ENCODE results near the gene FANCG.
A peak's percentile ranks its signal among the peaks of the same experiment; 100 is the strongest.

FANCG gene

DNA sequence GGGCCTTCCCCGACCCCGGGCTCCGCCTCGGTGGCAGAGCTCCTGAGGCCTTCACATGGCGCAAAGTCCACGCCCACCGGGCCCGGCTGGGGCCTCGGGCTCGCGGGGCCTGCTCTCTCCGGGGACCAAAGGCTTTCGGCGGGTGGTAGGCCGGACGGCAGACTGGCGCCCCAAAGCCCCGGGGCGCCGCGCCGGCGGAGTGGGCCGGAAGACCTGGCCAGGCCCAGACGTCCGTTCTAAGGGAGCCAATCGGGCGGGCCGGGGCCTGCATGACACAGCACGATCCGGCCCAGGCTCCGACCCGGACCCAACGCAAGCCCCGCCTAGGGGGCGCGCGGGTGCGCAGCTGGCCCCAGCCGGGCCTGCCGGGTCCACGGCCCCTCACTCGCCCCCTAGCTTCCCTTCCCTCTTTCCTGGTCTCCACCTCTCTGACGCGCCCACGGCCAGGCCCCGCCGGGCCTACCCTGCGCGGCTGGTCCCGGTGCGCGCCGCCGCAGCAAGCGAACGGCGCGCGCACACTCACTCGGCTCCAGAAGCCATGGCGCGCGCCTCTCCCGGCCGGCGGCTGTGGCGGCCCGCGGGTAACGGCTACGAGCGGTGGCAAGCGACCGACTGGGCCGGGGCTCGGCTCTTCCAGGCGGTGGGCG, 7.8 kb downstream of the FANCG start:
- no peaks in the 10 kb centered on the region for H3K27me3 ChIP-seq (ENCODE audit: control insufficient read depth, insufficient read depth, low read length)
- H3K4me3 ChIP-seq (ENCODE audit: low read depth, low read length) = peak overlapping the region; percentile 96
- H3K4me1 ChIP-seq (ENCODE audit: control insufficient read depth, insufficient read depth, low read length) = peaks cover 7% of the 10 kb centered on the region
- peak overlapping the region; percentile 95 for H3K9ac ChIP-seq (ENCODE audit: low read depth, low read length)
- H3K9me3 ChIP-seq (ENCODE audit: control insufficient read depth, insufficient read depth, low read length) = no peaks in the 10 kb centered on the region
- peaks cover 38% of the 10 kb centered on the region for H3K36me3 ChIP-seq (ENCODE audit: control insufficient read depth, insufficient read depth, low read length)

DNA sequence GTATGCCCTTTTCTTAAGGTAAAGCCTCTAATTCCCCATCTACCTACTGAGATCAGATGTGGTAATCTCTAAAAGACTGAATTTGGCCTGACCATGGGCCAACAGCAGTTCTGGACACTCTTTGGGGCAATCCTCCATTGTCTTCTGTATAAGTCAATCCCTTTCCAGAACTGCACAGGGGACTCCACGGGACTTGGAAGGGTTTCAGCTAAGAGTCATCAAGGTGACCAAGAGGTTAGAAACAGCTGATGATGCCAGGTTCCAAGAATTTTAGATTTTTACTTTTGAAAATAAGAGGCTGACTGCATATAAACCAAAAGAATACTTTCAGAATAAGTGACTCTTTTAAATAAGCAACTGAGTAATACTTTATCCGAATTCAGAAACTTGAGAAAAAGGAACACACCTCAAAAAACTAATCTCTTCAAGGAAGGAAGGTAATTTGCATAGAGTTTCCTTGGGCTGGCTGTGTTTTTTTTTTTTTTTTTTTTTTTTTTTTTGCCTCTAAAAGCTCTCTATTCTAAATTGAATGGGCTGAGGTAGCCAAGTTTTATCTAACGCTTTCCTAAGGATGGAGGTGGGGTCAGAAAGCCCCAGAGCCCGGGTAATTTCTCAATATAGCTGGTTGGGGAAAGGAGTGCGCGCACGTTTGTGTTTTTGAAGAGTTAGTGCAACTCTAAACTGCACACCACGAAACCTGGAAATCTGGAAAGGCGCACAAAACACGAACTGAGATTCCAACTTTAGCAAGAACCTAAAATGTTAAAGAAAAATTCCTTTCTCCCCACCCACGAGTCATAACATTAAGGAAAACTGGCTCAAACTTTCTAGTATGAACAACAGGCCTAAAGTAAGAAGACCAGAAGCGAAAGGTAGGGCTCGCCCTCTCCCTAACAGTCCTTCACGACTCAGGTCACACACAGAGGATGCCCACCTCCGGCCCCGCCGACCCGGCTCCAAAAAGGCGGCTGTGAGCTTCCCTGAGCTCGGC, 8.6 kb downstream of the FANCG start:
- peak overlapping the region; percentile 96 for H3K4me3 ChIP-seq (ENCODE audit: low read depth, low read length)
- H3K27me3 ChIP-seq (ENCODE audit: control insufficient read depth, insufficient read depth, low read length) = no peaks in the 10 kb centered on the region
- H3K36me3 ChIP-seq (ENCODE audit: control insufficient read depth, insufficient read depth, low read length) = peaks cover 37% of the 10 kb centered on the region
- peaks cover 7% of the 10 kb centered on the region for H3K4me1 ChIP-seq (ENCODE audit: control insufficient read depth, insufficient read depth, low read length)
- H3K9me3 ChIP-seq (ENCODE audit: control insufficient read depth, insufficient read depth, low read length) = no peaks in the 10 kb centered on the region
- peak overlapping the region; percentile 95 for H3K9ac ChIP-seq (ENCODE audit: low read depth, low read length)

DNA sequence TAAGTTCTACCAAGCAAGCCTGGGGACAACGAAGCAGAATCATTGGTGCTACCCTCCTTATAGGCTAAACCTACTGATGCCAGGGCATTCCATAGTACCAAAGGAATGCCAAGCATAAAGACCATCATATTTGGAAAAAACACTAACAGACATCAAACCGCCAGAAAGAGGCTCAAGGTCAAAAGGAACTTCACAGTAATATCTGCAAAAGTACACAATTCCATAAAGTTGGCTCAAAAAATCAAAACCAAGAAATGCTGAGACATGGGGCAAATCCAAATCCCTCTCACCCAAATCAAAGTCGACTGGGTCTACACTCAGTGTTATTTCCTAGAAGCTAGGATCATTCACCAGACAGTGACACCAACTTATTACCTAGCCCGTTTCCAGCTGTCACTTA, 10.7 kb downstream of the FANCG start:
- H3K36me3 ChIP-seq (ENCODE audit: control insufficient read depth, insufficient read depth, low read length) = peaks cover 40% of the 10 kb centered on the region
- peaks cover 7% of the 10 kb centered on the region for H3K4me1 ChIP-seq (ENCODE audit: control insufficient read depth, insufficient read depth, low read length)
- no peaks in the 10 kb centered on the region for H3K27me3 ChIP-seq (ENCODE audit: control insufficient read depth, insufficient read depth, low read length)
- no peak overlapping the region for H3K9ac ChIP-seq (ENCODE audit: low read depth, low read length)
- no peaks in the 10 kb centered on the region for H3K9me3 ChIP-seq (ENCODE audit: control insufficient read depth, insufficient read depth, low read length)
- H3K4me3 ChIP-seq (ENCODE audit: low read depth, low read length) = no peak overlapping the region

DNA sequence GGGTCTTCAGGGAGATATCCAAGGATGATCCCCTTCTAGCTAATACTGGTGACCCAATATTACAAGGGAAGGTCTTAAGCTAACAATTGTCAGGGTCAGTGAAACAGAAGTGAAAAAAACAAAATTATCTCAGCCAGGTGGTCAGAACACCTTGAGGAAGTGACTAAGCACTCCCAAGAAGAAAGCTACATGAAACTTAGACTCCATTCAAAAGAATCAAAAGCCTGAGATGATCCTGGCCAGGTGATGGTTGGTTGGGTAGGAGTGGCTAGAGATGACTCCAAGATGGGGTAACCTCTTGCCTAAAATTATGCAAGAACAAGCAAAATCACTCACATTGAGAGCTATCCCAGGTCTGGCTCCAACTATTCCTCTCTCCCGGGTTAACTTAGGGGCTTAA, 12.7 kb downstream of the FANCG start:
- Histone ChIP-seq H3K4me1 (ENCODE audit: control insufficient read depth, insufficient read depth, low read length) (peaks cover 4% of the 10 kb centered on the region), H3K4me3 (ENCODE audit: low read depth, low read length) (no peak overlapping the region), H3K9ac (ENCODE audit: low read depth, low read length) (no peak overlapping the region), H3K9me3 (ENCODE audit: control insufficient read depth, insufficient read depth, low read length) (no peaks in the 10 kb centered on the region), H3K36me3 (ENCODE audit: control insufficient read depth, insufficient read depth, low read length) (peaks cover 57% of the 10 kb centered on the region), H3K27me3 (ENCODE audit: control insufficient read depth, insufficient read depth, low read length) (no peaks in the 10 kb centered on the region)

DNA sequence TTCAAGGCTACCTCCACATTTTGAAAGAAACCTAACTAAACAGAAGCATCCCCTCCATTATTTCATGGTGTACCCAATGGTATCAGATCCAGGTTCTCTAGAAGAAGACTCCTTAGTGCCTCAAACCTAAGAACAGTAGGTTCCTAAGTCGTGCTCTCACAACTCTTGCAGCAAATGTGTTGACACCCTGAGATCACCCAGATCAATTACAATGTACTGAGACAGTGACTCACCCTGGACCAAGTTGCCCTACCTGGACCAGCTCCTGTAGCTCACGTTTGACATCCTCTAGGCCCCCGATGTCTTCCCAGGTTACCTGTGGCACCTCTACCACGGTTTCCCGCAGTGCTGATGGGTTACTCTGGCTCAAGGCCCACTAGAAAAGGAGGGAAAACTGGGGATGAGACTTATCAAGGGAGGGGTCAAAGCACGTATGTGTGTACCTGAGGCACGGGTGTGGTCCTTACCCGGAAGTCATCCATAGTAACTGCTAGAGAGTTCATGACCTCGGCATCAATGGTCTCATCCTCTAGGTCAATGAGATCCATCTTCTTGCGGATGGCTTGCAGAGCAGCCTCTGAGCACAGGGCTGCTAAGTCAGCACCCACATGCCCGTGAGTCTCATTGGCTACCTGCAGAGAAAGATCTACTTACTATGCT, 19.1 kb downstream of the FANCG start:
- no peaks in the 10 kb centered on the region for H3K9me3 ChIP-seq (ENCODE audit: control insufficient read depth, insufficient read depth, low read length)
- H3K27me3 ChIP-seq (ENCODE audit: control insufficient read depth, insufficient read depth, low read length) = no peaks in the 10 kb centered on the region
- H3K4me3 ChIP-seq (ENCODE audit: low read depth, low read length) = no peak overlapping the region
- H3K36me3 ChIP-seq (ENCODE audit: control insufficient read depth, insufficient read depth, low read length) = peaks cover 96% of the 10 kb centered on the region
- no peaks in the 10 kb centered on the region for H3K4me1 ChIP-seq (ENCODE audit: control insufficient read depth, insufficient read depth, low read length)
- H3K9ac ChIP-seq (ENCODE audit: low read depth, low read length) = no peak overlapping the region

DNA sequence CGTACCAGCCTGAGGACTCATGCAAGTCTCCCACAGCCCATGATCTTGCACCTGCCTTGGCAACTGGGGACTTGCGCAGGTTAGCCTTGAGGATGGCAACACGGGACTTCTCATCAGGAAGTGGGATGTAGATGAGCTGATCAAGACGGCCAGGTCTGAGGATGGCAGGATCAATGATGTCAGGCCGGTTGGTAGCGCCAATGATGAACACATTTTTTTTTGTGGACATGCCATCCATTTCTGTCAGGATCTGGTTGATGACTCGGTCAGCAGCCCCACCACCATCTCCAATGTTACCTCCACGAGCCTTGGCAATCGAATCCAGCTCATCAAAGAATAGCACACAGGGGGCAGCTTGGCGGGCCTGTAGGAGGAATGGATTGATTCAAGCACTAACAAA, 20.3 kb downstream of the FANCG start:
- H3K9ac ChIP-seq (ENCODE audit: low read depth, low read length) = no peak overlapping the region
- H3K4me3 ChIP-seq (ENCODE audit: low read depth, low read length) = no peak overlapping the region
- no peaks in the 10 kb centered on the region for H3K4me1 ChIP-seq (ENCODE audit: control insufficient read depth, insufficient read depth, low read length)
- peaks cover 84% of the 10 kb centered on the region for H3K36me3 ChIP-seq (ENCODE audit: control insufficient read depth, insufficient read depth, low read length)
- no peaks in the 10 kb centered on the region for H3K9me3 ChIP-seq (ENCODE audit: control insufficient read depth, insufficient read depth, low read length)
- no peaks in the 10 kb centered on the region for H3K27me3 ChIP-seq (ENCODE audit: control insufficient read depth, insufficient read depth, low read length)

DNA sequence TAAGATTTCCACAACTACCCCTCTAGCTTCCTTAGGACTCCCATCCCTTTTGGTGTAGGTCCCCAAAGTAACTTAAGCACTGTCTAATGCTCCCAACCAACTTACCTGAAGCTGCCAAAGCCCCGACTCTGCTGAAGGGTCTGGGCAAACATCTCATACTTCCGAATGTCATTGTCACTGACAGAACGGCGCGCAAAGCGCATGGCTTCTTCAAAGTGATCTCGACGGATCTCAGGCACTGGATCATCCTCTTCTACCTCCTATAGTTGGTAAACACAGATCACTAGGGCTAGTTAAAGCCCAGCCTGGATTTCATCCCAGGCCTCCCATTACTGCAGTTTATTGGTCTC, 22.5 kb downstream of the FANCG start:
- Histone ChIP-seq H3K27me3 (ENCODE audit: control insufficient read depth, insufficient read depth, low read length) (no peaks in the 10 kb centered on the region), H3K4me1 (ENCODE audit: control insufficient read depth, insufficient read depth, low read length) (no peaks in the 10 kb centered on the region), H3K4me3 (ENCODE audit: low read depth, low read length) (no peak overlapping the region), H3K9ac (ENCODE audit: low read depth, low read length) (no peak overlapping the region), H3K36me3 (ENCODE audit: control insufficient read depth, insufficient read depth, low read length) (peaks cover 62% of the 10 kb centered on the region), H3K9me3 (ENCODE audit: control insufficient read depth, insufficient read depth, low read length) (no peaks in the 10 kb centered on the region)

DNA sequence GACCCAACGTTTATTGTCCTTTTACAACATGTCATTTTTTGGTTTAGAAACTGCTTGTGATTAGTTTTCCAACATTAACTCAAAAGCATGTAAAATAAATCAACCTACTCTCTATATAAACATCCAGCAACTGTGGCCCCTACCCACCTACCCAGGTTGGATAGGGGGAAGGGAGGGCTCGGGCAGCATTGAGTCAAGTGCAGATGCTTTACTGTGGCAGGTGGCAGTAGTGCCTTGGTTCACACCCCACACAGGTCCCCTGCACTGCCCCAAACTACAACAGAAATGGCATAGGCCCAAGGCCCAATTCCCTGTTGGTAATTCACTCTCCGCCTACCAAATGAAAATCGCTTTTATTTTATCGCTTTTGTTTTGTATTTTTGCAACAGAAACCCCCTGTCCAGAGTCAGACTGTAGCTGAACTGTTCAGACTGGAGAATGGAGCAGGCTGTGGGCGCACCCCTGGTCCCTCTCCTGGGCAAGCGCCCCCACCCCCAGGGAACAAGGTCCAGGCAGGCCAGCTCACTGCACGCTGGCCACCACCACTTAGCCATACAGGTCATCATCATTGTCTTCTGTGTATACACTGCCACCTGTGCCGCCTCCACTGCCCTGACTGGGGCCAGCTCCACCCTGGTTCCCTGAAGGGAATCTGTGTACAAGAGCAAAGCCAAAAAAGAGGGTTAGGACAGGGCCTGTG, 23.0 kb downstream of the FANCG start:
- Histone ChIP-seq H3K9me3 (ENCODE audit: control insufficient read depth, insufficient read depth, low read length) (no peaks in the 10 kb centered on the region), H3K9ac (ENCODE audit: low read depth, low read length) (no peak overlapping the region), H3K27me3 (ENCODE audit: control insufficient read depth, insufficient read depth, low read length) (no peaks in the 10 kb centered on the region), H3K36me3 (ENCODE audit: control insufficient read depth, insufficient read depth, low read length) (peaks cover 57% of the 10 kb centered on the region), H3K4me3 (ENCODE audit: low read depth, low read length) (no peak overlapping the region), H3K4me1 (ENCODE audit: control insufficient read depth, insufficient read depth, low read length) (no peaks in the 10 kb centered on the region)

DNA sequence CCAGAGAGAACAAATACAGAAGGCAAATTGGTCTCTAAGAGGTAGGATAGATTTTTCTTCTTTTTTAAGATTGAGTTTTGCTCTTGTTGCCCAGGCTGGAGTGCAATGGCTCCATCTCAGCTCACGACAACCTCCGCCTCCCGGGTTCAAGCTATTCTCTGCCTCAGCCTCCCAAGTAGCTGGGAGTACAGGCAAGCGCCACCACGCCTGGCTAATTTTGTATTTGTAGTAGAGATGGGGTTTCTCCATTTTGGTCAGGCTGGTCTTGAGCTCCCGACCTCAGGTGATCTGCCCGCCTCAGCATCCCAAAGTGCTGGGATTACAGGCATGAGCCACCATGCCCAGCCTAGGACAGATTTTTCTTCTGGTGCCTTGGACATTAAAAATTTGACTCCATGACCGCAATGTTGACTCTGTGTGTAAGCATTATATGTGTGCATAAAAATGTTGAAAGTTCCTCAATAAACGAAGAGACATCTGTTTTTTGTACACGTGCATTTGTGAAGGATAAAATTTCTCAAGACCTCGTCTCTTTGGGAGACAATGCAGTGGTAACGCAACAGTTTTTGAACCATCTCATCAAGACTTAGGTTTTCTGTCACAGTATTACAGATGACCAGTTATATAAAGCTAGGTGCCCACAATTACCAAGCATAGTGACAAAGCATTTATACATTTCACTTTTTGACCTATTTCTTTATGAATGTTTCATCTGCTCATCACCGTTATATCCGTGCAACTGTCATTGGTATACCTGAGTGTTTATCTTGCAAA, 24.7 kb downstream of the FANCG start:
- H3K4me3 ChIP-seq (ENCODE audit: low read depth, low read length) = no peak overlapping the region
- H3K27me3 ChIP-seq (ENCODE audit: control insufficient read depth, insufficient read depth, low read length) = no peaks in the 10 kb centered on the region
- no peak overlapping the region for H3K9ac ChIP-seq (ENCODE audit: low read depth, low read length)
- peaks cover 40% of the 10 kb centered on the region for H3K36me3 ChIP-seq (ENCODE audit: control insufficient read depth, insufficient read depth, low read length)
- no peaks in the 10 kb centered on the region for H3K4me1 ChIP-seq (ENCODE audit: control insufficient read depth, insufficient read depth, low read length)
- H3K9me3 ChIP-seq (ENCODE audit: control insufficient read depth, insufficient read depth, low read length) = no peaks in the 10 kb centered on the region

DNA sequence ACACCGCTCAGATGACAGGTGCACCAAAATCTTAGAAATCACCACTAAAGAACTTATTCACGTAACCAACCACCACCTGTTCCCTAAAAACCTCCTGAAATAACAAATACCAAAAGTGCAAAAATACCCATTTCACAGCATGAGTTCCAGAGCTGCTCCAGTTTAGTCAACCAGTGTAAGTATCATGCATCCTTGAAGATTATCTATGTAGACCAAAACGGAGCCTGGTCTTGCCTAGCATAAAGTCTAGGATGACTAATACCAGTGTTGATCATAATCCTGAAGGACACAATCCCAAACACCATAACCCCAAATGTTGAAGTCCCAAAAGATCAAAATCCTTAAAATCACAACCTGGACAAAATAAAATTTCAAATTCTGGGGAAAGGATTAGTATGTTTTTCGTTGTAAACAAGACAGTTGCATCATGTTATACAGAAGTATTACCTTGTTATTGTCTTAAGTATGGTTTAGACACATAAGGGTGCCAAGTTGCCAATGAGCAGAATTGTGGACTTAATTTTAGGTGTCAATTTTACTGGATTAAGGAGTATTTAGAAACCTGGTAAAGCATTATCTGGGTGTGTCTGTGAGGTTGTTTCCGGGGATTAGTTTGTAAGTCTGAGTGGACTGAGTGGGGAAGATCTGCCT, 25.4 kb downstream of the FANCG start:
- Histone ChIP-seq H3K9ac (ENCODE audit: low read depth, low read length) (no peak overlapping the region), H3K27me3 (ENCODE audit: control insufficient read depth, insufficient read depth, low read length) (no peaks in the 10 kb centered on the region), H3K9me3 (ENCODE audit: control insufficient read depth, insufficient read depth, low read length) (no peaks in the 10 kb centered on the region), H3K36me3 (ENCODE audit: control insufficient read depth, insufficient read depth, low read length) (peaks cover 33% of the 10 kb centered on the region), H3K4me1 (ENCODE audit: control insufficient read depth, insufficient read depth, low read length) (no peaks in the 10 kb centered on the region), H3K4me3 (ENCODE audit: low read depth, low read length) (no peak overlapping the region)

All from iPS-15b (cell line).